ENCODE results near the gene HTT.

DNA sequence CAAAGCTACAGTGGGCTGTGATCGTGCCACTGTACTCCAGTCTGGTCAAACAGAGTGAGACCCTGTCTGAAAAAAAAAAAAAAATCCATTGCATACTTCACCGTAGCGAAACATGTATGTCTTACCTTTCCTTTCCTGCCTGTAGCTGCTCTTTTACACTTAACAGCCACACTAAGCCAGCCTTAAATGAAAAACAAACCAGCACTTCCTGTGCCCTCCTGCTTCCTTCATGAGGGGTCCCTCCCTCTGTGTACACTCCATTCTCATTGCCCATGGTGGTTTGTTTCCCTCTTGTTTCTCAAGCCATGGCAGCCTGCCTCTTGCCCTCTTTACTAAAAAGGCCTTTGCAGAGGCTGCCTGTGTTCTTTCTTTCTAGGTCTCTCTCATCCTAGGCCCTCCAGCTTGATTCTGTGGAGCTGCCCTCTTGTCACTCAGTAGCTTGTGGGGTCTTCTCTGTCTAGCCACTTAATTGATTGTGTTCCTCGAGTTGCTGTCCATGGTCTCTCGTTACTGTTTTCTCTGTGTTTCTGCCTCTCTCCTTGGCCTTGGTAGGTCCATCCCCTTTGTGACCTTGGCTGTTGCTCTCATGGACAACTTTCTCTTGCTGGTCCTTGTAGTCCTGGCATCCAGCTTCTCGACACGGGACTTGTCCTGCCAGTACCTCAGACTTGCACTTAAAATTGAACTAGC, 122.3 kb downstream of the HTT start:
- no peak for TF ChIP-seq EZH2 (IDR thresholded peaks at IDR 0.05; ENCODE audit: low read length, unreplicated experiment)
- TF ChIP-seq, protein P1, sequence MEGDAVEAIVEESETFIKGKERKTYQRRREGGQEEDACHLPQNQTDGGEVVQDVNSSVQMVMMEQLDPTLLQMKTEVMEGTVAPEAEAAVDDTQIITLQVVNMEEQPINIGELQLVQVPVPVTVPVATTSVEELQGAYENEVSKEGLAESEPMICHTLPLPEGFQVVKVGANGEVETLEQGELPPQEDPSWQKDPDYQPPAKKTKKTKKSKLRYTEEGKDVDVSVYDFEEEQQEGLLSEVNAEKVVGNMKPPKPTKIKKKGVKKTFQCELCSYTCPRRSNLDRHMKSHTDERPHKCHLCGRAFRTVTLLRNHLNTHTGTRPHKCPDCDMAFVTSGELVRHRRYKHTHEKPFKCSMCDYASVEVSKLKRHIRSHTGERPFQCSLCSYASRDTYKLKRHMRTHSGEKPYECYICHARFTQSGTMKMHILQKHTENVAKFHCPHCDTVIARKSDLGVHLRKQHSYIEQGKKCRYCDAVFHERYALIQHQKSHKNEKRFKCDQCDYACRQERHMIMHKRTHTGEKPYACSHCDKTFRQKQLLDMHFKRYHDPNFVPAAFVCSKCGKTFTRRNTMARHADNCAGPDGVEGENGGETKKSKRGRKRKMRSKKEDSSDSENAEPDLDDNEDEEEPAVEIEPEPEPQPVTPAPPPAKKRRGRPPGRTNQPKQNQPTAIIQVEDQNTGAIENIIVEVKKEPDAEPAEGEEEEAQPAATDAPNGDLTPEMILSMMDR (conservative IDR thresholded peaks at IDR 0.05; ENCODE audit: low read depth, low read length) = no peak
